ENCODE data around the gene BRD2.
A peak's percentile ranks its signal among the peaks of the same experiment; 100 is the strongest.

BRD2 gene

GRCh38 chr6:32983493-32983848, 15.1 kb downstream of the BRD2 start:
- no peak for DNase-seq (ENCODE audit: extremely low read depth, low read depth)
- no peak overlapping the region for H3K4me3 ChIP-seq (replicated peaks; ENCODE audit: low read depth, low read length)
- no peak for TF ChIP-seq CTCF (IDR thresholded peaks at IDR 0.05; ENCODE audit: low read depth, low read length, missing control alignments)

GRCh38 chr6:32983964-32984621, 15.7 kb downstream of the BRD2 start:
- H3K4me3 ChIP-seq (replicated peaks; ENCODE audit: low read depth, low read length) = no peak overlapping the region
- TF ChIP-seq CTCF (IDR thresholded peaks at IDR 0.05; ENCODE audit: low read depth, low read length, missing control alignments) = no peak
- no peak for DNase-seq (ENCODE audit: extremely low read depth, low read depth)

GRCh38 chr6:32984622-32985389, 16.4 kb downstream of the BRD2 start:
- DNase-seq (ENCODE audit: extremely low read depth, low read depth) = peak; percentile 68
- H3K4me3 ChIP-seq (replicated peaks; ENCODE audit: low read depth, low read length) = no peak overlapping the region
- TF ChIP-seq CTCF (IDR thresholded peaks at IDR 0.05; ENCODE audit: low read depth, low read length, missing control alignments) = peak; percentile 90

GRCh38 chr6:32989368-32989767, 21.0 kb downstream of the BRD2 start:
- no peak for TF ChIP-seq CTCF (IDR thresholded peaks at IDR 0.05; ENCODE audit: low read depth, low read length, missing control alignments)
- no peak for DNase-seq (ENCODE audit: extremely low read depth, low read depth)

GRCh38 chr6:32991972-32992371, 23.6 kb downstream of the BRD2 start:
- no peak for TF ChIP-seq CTCF (IDR thresholded peaks at IDR 0.05; ENCODE audit: low read depth, low read length, missing control alignments)
- no peak overlapping the region for H3K4me3 ChIP-seq (replicated peaks; ENCODE audit: low read depth, low read length)
- no peak for DNase-seq (ENCODE audit: extremely low read depth, low read depth)

More at GRCh38 chr6:32989368-32989767, 21.0 kb downstream of the BRD2 start:
- H3K4me3 ChIP-seq (replicated peaks; ENCODE audit: low read depth, low read length) = no peak overlapping the region

- no peak overlapping the region for H3K4me3 ChIP-seq (replicated peaks; ENCODE audit: low read depth, low read length)
- no peak for DNase-seq (ENCODE audit: extremely low read depth, low read depth)
- no peak for TF ChIP-seq CTCF (IDR thresholded peaks at IDR 0.05; ENCODE audit: low read depth, low read length, missing control alignments)
Observed at GRCh38 chr6:32993363-32993973, 25.1 kb downstream of the BRD2 start.
